HG03521 (cell line): ENCODE results near the gene SMIM38.

Source experiments
- ATAC-seq: cut with Tn5 transposase; IDR thresholded peaks from one replicate; pipeline ENCODE4 v1.9.1; 2021; ENCODE audit warnings: mild to moderate bottlenecking, moderate library complexity; ENCODE audit not compliant: unreplicated experiment

The SMIM38 gene

DNA sequence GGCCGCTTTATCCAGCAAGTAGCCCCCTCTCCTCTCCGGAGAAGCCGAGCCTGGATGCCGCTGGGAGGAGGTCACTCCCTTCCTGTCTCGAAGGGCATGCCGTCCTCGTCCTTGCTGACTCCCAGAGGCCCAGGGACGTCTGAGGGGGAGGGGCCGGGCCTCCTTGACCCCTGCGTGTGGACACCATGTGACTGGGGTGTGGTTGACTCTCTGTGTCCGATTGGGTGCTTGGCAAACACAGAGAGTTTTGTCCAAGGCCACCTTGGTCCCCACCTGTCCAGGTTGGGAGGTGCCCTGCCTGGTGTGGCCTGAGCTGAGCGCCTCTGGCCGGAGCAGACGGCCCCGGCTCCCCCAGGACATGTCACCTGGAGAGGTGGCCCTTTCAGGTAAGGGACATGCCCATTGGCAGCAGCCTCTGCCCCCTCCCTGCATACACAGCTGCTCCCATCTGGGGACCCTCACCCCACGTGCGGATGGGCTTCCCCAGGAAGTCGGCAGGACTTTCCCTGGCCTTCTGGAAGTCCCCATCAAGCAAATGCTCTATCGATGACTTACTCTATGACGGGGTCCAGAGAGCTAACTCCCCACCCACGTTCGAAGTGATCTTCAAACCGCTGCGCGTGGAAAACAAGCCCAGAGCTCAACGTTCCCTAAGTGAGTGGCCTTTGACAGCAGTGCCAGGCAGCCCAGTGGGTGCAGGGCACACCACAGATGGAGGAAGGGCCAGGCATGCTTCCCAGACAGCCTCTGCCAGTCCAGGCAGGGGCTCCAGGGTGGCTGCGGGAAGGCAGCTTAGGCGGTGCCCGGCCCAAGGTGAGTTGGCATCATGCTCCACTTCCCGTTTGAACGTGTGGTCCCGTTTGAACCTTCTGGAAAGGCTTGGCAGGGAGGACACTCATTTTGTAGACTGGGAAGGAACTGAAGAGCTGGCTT, at the start of gene SMIM38:
Gene SMIM38, plus strand, starts transcription at position 634 of the 933 bp plus-strand sequence. CDS start 1,912 bp downstream, outside the sequence.
- ATAC-seq, result no peak

DNA sequence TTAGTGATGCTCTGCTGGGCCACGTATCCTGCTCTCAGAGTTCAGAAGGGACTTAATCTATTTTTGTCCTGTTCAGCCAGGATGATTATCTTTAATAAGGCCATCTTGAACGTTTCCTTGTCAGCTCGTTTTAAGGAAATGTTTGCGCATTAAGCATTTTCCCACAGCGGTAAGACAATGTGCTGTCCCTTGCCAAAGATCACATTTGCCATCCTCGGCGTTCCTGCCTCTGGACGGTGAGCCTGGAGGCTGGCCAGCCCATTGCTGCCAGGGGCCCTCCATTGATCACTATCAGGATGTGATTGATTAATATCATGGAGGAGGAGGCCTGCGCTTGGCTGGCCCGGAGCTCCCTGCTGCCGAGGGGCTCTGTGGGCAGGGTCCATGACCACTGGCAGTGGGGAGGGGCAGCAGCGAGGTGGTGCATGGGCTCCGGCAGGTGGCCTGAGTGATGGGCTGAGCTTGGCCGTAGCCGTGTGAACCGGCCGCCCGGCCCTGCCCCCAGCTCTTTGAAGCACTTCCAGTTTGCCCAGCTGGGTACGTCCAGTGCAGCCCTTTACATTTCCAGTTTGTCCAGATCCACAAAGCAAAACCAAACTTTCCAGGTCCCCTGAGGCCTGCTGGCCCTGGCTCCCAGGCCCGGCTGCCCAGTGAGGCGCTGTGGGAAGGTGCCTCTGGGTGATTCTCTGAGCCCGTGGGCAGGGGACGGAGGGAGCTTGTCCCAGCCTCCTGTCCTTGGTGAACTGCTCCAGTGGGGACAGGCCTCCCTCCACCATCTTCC, 49.5 kb upstream of the SMIM38 start:
- ATAC-seq, result no peak

- no peak for ATAC-seq
Observed at GRCh38 chr11:69107413-69107812, 48.3 kb upstream of the SMIM38 start.

- ATAC-seq, result no peak
Observed at GRCh38 chr11:69108030-69108429, 47.7 kb upstream of the SMIM38 start.

DNA sequence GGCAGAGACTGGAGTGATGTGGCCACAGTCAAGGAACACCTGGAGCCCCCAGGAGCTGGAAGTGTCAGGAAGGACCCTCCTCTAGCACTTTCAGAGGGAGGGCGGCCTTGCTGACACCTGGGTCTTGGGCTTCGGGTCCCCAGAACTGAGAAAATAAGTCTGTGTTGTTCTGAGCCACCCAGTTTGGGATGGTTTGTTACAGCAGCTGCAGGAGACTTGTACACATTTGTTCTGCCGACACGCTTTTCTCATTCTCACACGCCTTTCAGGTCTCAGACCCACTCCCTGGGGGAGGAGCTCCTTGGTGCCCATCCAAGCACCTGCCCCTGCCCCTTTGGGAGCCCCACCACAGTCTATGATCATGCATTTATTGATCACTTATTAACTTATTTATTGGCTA, 47.2 kb upstream of the SMIM38 start:
- no peak for ATAC-seq

GRCh38 chr11:69109101-69109500, 46.6 kb upstream of the SMIM38 start:
- no peak for ATAC-seq

DNA sequence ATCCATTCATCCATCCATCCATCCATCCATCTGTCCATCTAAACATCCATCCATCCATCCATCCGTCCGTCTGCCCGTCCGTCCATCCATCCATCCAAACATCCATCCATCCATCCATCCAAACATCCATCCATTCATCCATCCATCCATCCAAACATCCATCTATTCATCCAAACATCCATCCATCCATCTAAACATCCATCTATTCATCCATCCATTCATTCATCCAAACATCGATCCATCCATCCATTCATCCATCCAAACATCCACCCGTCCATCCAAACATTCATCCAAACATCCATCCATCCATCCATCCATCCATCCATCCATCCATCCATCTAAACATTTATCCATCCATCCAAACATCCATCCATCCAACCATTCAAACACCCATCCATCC, 45.3 kb upstream of the SMIM38 start:
- no peak for ATAC-seq

- ATAC-seq, result no peak
Observed at GRCh38 chr11:69111624-69112542, 43.9 kb upstream of the SMIM38 start.

DNA sequence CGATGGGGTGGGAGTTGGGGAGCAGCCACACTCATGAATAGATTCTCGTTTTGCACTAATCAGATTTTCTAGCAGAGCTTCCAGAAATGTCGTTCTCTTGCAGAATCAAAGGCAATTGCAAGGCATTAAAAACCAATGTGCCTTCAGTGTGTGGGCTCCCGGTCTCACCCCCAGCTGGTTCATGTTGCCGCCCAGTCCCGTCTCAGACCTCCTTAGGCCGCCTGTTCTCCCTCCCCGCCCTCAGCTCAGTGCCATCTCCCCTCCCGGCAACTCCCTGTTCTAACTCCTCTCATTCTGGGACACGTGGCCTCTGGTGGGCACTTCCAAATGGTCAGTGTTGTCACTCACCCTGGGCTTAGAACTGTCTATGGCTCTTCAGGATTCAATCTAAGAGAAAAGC, 42.5 kb upstream of the SMIM38 start:
- no peak for ATAC-seq

DNA sequence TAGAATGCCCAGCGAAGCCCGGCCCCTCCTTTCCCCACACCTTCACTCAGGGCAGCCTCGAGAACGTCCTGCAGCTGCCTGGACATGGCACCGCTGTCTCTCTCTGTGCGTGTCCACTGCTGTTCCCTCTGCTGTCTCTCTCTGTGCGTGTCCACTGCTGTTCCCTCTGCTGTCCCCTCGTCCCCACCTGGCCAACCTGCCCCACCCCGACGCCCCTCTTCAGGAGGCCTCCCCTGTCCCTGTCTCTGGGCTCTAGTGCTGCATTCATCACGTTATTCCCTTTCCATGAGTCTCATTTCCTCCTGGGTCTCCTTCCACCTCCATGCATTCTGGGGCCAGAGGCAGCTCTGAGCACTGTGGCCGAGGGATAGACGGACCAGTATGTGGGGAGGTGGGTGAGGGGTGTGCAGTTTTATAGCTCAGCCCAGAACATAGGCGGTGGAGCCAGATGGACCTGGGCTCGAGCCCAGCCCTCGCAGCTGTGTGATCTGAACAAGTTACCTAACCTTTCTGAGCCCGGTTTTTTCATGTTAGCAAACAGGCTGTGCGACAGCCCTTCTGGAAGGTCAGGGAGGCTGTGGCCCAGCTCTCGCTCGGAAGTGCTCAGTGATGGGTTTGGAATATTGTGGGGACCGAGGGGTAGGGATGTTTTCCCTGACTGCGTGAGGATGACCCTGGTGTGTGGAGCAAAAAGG, 41.9 kb upstream of the SMIM38 start:
- ATAC-seq, result no peak

DNA sequence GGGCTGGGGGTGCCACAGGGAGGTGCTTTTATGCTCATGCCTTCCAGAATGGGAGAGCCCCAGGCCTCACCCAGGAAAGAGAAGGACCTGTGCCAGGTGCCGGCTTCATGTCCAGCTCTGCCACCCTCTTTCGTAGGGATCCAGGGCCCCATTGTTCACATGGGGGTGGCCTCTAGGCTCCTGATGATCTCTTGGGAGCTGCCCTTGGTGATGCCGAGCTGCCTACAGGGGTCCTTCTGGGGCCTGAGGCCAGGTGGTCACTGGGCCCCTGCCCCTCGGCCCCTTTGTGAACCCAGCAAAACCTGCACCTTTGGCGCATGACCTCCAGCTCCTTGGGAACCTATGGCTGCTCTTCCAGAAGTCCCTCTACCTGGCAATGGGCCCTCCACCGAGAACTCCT, 41.4 kb upstream of the SMIM38 start:
- no peak for ATAC-seq

- no peak for ATAC-seq
Observed at GRCh38 chr11:69114811-69115523, 40.8 kb upstream of the SMIM38 start.

DNA sequence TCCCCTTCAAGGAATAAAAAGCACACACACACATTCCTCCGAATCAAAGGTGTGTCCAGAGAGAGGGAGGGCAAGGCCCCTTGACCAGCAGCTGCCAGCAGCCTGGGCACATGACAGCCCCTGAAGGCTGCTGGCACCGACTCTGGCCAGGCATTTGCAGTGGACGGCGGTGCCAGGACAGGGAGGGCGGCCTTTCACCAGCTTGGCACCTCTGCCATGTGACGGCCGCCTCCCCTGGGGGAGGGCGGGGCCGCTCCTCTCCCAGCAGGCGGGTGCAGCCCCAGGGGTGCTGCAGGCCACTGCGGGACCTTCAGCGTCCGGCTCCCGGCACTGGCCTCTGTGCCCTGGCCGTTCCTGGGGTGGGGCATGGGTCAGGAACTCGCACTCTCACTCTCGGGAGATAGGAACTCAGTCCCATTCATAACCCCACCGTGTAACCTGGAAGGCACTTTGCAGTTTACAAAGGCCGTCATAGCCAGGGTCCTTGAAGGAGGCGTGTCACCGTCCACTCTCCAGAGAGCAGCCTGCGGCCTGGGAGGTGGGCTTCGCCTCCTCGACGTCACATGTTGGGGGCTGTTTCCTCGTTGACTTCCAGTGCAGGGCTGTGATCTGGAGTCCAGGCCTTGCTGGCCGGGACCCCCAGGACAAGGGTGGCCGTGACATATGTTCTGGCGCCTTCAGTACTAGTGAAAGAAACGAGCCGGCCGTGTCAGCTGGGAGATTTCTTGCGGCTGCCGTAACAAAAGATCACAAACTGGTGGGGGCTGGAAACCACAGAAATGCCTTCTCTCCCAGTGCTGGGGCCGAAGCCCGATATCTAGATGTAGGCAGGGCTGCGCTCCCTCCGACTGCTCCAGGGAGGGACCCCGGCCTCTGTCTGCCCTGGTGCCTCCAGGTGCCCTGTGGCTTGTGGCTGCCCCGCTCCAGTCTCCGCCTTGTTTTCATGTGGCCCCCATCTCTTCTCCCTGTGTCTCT, 39.9 kb upstream of the SMIM38 start:
- ATAC-seq, result no peak

- ATAC-seq, result no peak
Observed at GRCh38 chr11:69116671-69117070, 39.1 kb upstream of the SMIM38 start.

DNA sequence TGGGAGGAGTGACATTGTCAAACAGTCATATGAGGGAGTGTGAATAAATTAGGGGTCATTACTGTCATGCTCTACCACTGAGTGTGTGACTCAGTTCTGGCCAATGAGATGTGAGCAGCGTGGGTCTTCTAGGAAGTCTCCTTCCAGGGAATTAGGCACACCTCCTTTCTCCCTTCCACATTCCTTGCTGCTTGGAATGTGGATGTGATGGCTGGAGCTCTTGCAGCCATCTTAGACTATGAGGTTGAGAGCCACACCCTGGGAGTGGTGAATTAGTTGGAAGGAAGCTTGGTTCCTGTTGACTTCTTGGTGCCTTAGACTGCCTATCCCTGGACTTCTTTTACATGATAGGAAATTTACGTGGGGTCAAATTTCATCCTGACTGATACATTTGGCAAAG, 36.5 kb upstream of the SMIM38 start:
- ATAC-seq, result no peak

- ATAC-seq, result no peak
Observed at GRCh38 chr11:69120096-69120875, 35.4 kb upstream of the SMIM38 start.

GRCh38 chr11:69121021-69121420, 34.7 kb upstream of the SMIM38 start:
- ATAC-seq, result no peak
